ENCODE data around the gene KERA.
"Not testable (repeated sequence)": the region's sequence is repeated elsewhere in the genome, so short reads cannot be mapped to it uniquely, and the experiment has no call there.

DNA sequence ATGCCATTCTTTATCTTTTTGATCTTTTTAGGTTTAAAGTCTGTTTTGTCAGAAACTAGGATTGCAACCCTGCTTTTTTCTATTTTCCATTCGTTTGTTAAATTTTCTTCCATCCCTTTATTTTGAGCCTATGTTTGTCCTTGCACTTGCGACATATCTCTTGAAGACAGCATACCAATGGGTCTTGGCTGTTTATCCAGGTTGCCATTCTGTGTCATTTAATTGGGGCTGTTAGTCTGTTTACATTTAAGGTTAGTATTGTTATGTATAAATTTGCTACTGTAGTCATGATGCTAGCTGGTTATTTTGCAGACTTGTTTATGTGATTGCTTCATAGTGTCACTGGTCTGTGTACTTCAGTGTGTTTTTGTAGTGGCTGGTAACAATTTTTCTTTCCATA is 32.1 kb upstream of the KERA start:
- TF ChIP-seq REST (IDR thresholded peaks at IDR 0.05; ENCODE audit: insufficient replicate concordance, low read depth); POLR2AphosphoS5 (IDR thresholded peaks at IDR 0.05; ENCODE audit: low read depth); CTCF (IDR thresholded peaks at IDR 0.05; ENCODE audit: insufficient read depth, low read length); GABPA (IDR thresholded peaks at IDR 0.05; ENCODE audit: low read depth): not testable (repeated sequence)
